Measurements from ENCODE around the gene AUTS2. TPM values are rescaled to one million over a fixed set of nuclear protein-coding genes. Genes with fewer than 3 reads are reported as not detected.
"Not testable (repeated sequence)": the region's sequence is repeated elsewhere in the genome, so short reads cannot be mapped to it uniquely, and the experiment has no call there.

AUTS2 gene
- polyA plus RNA-seq, 1 donor = 80.7 TPM

DNA sequence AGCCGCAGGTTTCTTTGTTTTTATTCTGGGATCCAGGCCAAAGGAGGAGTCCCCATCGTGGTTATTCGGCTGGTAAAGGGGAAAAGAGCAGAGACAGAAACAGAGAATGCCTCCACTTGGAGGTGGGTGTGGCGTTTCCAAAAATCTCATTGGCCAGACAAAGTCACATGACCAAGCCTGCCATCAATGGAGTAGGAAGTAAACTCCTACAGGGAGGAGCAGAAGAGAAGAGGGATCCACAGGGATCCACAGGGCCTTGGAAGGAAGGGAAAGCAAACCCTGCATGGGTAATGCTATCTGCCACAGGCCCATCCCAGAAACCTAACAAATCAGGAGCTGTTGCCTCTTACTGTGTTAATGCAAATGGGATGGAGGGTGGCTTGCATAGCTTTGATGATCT lies 1107.9 kb downstream of the AUTS2 start:
- no peak for DNase-seq (ENCODE audit: low read depth)

- no peak for DNase-seq (ENCODE audit: low read depth)
These were observed 1108.4 kb downstream of the AUTS2 start for GRCh38 chr7:70706698-70707097.

- DNase-seq (ENCODE audit: low read depth) = no peak
These were observed 1109.6 kb downstream of the AUTS2 start for GRCh38 chr7:70707823-70708243.

DNA sequence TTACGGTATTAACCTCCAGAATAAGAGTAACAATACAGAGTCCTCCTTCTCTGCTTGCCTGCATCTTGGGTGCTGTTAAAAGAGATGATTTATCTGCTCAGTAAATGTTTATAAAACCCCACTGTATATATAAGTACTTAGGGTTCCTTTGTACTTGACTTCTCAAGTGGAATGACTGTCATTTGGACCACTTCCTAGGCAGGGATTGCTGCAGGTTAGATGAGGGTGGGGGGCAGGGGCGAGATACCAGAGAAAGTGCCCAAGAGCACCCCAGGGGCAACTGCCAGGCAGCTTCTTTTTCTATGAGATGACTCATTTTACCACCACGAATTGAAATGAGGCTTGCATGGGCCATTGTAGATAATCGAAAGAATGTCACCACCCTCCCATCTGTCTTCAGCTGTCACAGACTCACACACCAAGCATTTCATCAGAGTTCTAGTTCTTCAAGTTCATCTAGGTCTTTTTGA lies 1111.8 kb downstream of the AUTS2 start:
- no peak for DNase-seq (ENCODE audit: low read depth)

DNA sequence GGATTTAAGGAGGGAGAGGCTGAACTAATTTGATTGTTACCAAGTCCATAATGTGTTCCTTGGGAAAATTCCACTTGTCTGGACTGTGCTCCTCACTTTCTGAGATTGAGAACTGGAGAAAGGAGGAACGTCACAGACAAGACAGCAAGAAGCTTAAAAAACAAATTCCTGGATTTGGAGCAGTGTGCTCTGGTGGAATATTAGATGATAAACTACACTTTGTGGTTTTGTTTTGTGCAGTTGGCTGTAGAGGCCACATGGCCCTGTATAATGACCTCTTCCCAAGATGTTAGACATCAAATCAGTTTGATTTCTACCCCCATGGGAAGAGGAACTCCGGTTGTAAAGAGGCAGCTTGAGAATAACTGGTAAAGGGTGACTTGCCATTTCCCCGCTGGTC lies 1112.4 kb downstream of the AUTS2 start:
- no peak for DNase-seq (ENCODE audit: low read depth)

- no peak for DNase-seq (ENCODE audit: low read depth)
These were observed 1113.2 kb downstream of the AUTS2 start for GRCh38 chr7:70711452-70711851.

- DNase-seq (ENCODE audit: low read depth) = no peak
These were observed 1114.7 kb downstream of the AUTS2 start for GRCh38 chr7:70712942-70713341.

DNA sequence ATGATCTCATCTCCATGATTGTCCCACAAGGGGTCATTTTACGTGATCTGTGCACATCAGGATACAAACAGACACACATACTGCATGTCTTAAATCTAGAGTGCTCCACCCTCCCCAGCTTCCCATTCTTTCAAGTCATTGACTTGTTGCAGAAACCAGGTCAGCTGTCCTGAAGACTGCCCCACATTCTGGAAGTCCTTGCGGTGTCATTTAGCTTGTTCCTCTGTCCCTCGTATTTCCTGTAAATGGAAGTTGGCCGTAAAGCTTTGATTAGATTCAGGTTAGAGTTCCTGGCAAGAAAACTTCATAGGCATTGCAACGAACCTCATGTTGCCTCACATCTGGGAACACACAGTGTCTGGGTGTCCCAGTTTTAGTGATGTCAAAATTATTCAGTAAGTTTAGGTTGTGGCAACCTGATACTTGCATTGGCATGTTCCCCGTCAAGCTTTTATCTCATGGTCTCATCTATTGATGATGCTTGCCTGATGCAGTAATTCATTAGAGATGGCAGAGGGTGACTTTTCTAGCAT lies 1116.3 kb downstream of the AUTS2 start:
- DNase-seq (ENCODE audit: low read depth) = no peak

DNA sequence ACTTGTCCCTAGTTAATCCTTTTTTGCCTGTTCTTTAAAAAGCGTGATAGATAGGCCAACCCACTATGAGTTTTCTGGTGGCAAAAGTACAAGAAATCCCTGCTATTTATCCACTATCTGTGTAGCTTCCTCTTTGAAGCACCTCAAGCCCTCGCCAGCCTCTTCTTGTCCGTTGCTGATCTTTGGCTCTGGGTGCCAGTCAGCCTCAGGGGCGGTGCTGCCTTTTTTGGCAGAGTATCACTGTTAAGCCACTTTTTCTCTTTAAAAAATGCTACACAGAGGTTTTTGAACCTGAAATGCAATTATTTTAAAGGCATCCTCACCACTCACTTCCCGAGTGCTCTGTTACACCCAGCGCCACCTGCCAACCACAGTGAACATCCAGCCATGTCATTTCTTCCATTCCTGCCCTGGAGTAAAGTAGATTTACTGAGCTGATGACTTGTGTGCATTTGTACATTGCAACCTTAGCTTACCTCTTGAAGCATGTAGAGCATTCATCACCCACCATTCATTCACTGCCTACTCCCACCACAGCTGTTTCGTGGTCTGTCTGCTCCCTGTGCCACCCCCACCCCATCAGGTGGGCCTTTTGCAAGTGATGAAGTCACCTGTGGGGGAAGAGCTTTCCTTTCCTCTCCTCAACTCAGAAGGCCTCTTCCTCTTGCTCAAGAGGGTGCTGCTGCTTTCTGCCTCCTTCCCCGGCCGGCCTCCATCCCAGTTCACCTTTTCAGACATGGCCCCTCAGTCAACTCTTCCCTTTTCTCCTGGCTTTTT lies 1119.5 kb downstream of the AUTS2 start:
- DNase-seq (ENCODE audit: low read depth) = no peak

DNA sequence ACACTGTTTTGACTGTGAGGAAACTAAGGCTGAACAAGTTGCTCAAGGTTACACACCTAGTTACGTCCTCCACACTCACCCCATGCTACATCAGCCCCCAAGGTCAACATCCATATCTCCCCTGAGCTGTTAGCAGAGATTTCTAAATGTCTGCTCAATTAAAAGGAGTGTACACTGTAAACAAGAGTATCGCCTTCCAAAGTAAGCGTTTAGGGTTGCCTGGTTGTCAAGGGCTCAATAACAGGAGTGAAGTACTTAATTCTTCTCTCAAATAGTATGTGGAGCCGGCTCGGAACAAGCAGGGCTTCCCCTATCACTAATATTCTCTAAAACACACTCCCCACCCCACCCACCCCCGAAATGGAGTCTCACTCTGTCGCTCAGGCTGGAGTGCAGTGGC lies 1120.8 kb downstream of the AUTS2 start:
- no peak for DNase-seq (ENCODE audit: low read depth)

GRCh38 chr7:70720191-70720873 lies 1122.1 kb downstream of the AUTS2 start:
- DNase-seq (ENCODE audit: low read depth) = no peak

GRCh38 chr7:70721500-70721899 lies 1123.2 kb downstream of the AUTS2 start:
- no peak for DNase-seq (ENCODE audit: low read depth)

DNA sequence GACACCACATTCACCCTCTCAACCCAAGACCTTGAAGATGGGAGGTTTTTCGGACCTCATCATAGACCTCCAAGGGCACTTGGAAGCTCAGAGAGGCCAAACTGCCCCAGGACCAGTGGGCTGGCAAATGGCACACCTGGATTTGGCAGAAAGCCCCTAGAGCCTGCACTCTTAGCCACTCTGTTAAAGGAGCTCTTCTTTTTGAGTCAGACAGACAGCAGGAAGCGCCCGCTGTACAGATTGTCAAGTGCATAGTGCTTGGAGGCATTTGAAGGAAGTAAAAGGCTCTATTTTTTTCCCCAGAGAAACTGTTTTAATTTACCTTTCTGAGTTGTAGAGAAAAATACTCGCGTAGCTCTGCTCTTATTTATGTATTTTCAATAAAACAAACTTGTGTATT lies 1125.1 kb downstream of the AUTS2 start:
- no peak for DNase-seq (ENCODE audit: low read depth)

GRCh38 chr7:70725448-70725847 lies 1127.2 kb downstream of the AUTS2 start:
- DNase-seq (ENCODE audit: low read depth) = no peak

- no peak for DNase-seq (ENCODE audit: low read depth)
These were observed 1128.0 kb downstream of the AUTS2 start for GRCh38 chr7:70726294-70726693.

- no peak for DNase-seq (ENCODE audit: low read depth)
These were observed 1128.7 kb downstream of the AUTS2 start for GRCh38 chr7:70726951-70727378.

GRCh38 chr7:70727861-70728260 lies 1129.6 kb downstream of the AUTS2 start:
- no peak for DNase-seq (ENCODE audit: low read depth)

GRCh38 chr7:70728872-70729552 lies 1130.7 kb downstream of the AUTS2 start:
- no peak for DNase-seq (ENCODE audit: low read depth)

GRCh38 chr7:70729553-70730157 lies 1131.4 kb downstream of the AUTS2 start:
- DNase-seq (ENCODE audit: low read depth) = not testable (repeated sequence)

GRCh38 chr7:70730451-70731110 lies 1132.3 kb downstream of the AUTS2 start:
- no peak for DNase-seq (ENCODE audit: low read depth)

- no peak for DNase-seq (ENCODE audit: low read depth)
These were observed 1134.8 kb downstream of the AUTS2 start for GRCh38 chr7:70733090-70733489.

All from forelimb muscle (tissue), 1 donor.